Hindlimb muscle (tissue), 1 donor: ENCODE results near the gene GAS5. TPM values are rescaled to one million over a fixed set of nuclear protein-coding genes. Genes with fewer than 3 reads are reported as not detected.

Experiments
- DNase-seq: peaks from one replicate; pipeline ENCODE4 v3.0.0-alpha.2; 2013
- polyA plus RNA-seq: library from polyadenylated mRNA; unstranded; fragments of 120-200 nt; gene quantifications from one replicate; pipeline ENCODE4 v1.2.1, GENCODE V29; 2013; ENCODE audit not compliant: insufficient read length

GAS5 gene
- polyA plus RNA-seq, 1 donor, result 565 TPM

- DNase-seq, result no peak
These were observed 43.9 kb downstream of the GAS5 start for GRCh38 chr1:173823781-173824314.

- no peak for DNase-seq
These were observed 46.1 kb downstream of the GAS5 start for GRCh38 chr1:173821680-173822079.

GRCh38 chr1:173818459-173818858 is 49.3 kb downstream of the GAS5 start:
- no peak for DNase-seq

Other genes starting within 250 kb of the GAS5 start
- not detected for gene TEX50, start 232.7 kb downstream of the GAS5 start, polyA plus RNA-seq
- 0.31 TPM for gene ANKRD45, start 198.1 kb downstream of the GAS5 start, polyA plus RNA-seq
- 21.5 TPM for gene KLHL20, start 153.0 kb downstream of the GAS5 start, polyA plus RNA-seq
- gene DARS2, start 43.3 kb downstream of the GAS5 start, polyA plus RNA-seq, result 13.6 TPM
- 7.3 TPM for gene CENPL, start 43.1 kb downstream of the GAS5 start, polyA plus RNA-seq
- 6.1 TPM for gene ZBTB37, start 391 bp upstream of the GAS5 start, polyA plus RNA-seq
- gene SERPINC1, start 49.3 kb upstream of the GAS5 start, polyA plus RNA-seq, result 0.12 TPM
- gene RC3H1, start 154.4 kb upstream of the GAS5 start, polyA plus RNA-seq, result 11.0 TPM